Tibial nerve (tissue), 4 donors: Measurements from ENCODE around the gene HLCS. TPM values are rescaled to one million over a fixed set of nuclear protein-coding genes. Genes with fewer than 3 reads are reported as not detected.

Experiments used
- DNase-seq, 2 donors: peaks; one replicate each; pipeline ENCODE4 v3.0.0-alpha.2; 2019; ENCODE audit warnings: low spot score in 2 of 2
- H3K27ac ChIP-seq, 4 donors: fragments of 200-600 bp; sonication (generic) in 3 of 4; one replicate each; pipeline ENCODE4 v1.5.1; 2017 to 2019; ENCODE audit warnings: mild to moderate bottlenecking in 1 of 4
- H3K27me3 ChIP-seq, 2 donors: fragments of 200-600 bp; sonication (generic) in 1 of 2; one replicate each; pipeline versions ENCODE4 v1.5.1 to v1.6.0; 2017 to 2019
- H3K36me3 ChIP-seq, 3 donors: fragments of 200-600 bp; sonication (generic); one replicate each; pipeline ENCODE4 v1.5.1; 2018 to 2019
- H3K4me1 ChIP-seq, 4 donors: fragments of 200-600 bp; sonication (generic) in 3 of 4; one replicate each; pipeline ENCODE4 v1.5.1; 2017 to 2019
- H3K4me3 ChIP-seq, 4 donors: fragments of 200-600 bp; sonication (generic) in 3 of 4; one replicate each; pipeline ENCODE4 v1.5.1; 2017 to 2019; ENCODE audit warnings: mild to moderate bottlenecking in 1 of 4, moderate library complexity in 1 of 4
- H3K9me3 ChIP-seq, 4 donors: fragments of 200-600 bp; sonication (generic) in 3 of 4; one replicate each; pipeline ENCODE4 v1.5.1; 2017 to 2019
- CTCF ChIP-seq, 5 experiments: fragments of 200-600 bp in 3 of 5; fragments of 450-650 bp in 2 of 5; sonication (generic) in 3 of 5; IDR thresholded peaks; one replicate each; pipeline ENCODE4 v1.5.1; 2016 to 2019; ENCODE audit warnings: antibody characterized with exemption in 5 of 5, mild to moderate bottlenecking in 3 of 5, moderate library complexity in 2 of 5
- EP300 ChIP-seq, 2 donors: sonication (generic); formaldehyde crosslinking; IDR thresholded peaks; one replicate each; pipeline ENCODE4 v1.6.1; 2017; ENCODE audit warnings: antibody characterized with exemption in 2 of 2, mild to moderate bottlenecking in 1 of 2
- POLR2A ChIP-seq, 2 donors: fragments of 450-650 bp; IDR thresholded peaks; one replicate each; pipeline ENCODE4 v1.6.1; 2017; ENCODE audit warnings: antibody characterized with exemption in 2 of 2, mild to moderate bottlenecking in 2 of 2, moderate library complexity in 2 of 2
- WGBS, 2 donors: methylation state at CpG; one replicate each; pipeline ENCODE4 v1.1.5; 2018; 5-methylcytosine and 5-hydroxymethylcytosine counted together
- total RNA-seq, 4 donors: library from RNA; depleted of rRNA; stranded (reverse); fragments of >200 nt; gene quantifications; one replicate each; pipeline ENCODE4 v1.1.0, GENCODE V29; 2016

HLCS gene
- total RNA-seq, 4 donors from 2014 or later, result 14.4 to 19.0 (median 17.4) TPM

- Histone ChIP-seq H3K4me1 (peaks cover 0 to 22% (median 5%) of the 10 kb centered on the region in 4 donors), H3K36me3 (no peaks in the 10 kb centered on the region), H3K27me3 (no peaks in the 10 kb centered on the region), H3K9me3 (no peaks in the 10 kb centered on the region), H3K27ac (no peak overlapping the region), H3K4me3 (no peak overlapping the region)
- no peak for DNase-seq
- TF ChIP-seq EP300 (IDR thresholded peaks at IDR 0.05) (no peak), CTCF (IDR thresholded peaks at IDR 0.05) (no peak), POLR2A (IDR thresholded peaks at IDR 0.05) (no peak)
- 35 to 41% methylated on average over 5 of the region's 5 CpGs for WGBS, 2 donors
Measured at GRCh38 chr21:36773117-36773516, 193.4 kb downstream of the HLCS start.

- Histone ChIP-seq H3K4me3 (no peak overlapping the region), H3K9me3 (no peaks in the 10 kb centered on the region), H3K4me1 (peaks cover 0 to 23% (median 5%) of the 10 kb centered on the region in 4 donors), H3K36me3 (no peaks in the 10 kb centered on the region), H3K27me3 (no peaks in the 10 kb centered on the region), H3K27ac (peak overlapping the region; percentile 58 to 81 (median 69))
- WGBS, 2 donors, result 33 to 42% methylated on average over 8 of the region's 8 CpGs
- no peak for DNase-seq
- TF ChIP-seq POLR2A (IDR thresholded peaks at IDR 0.05), result no peak
- no peak for TF ChIP-seq CTCF (IDR thresholded peaks at IDR 0.05)
- no peak for TF ChIP-seq EP300 (IDR thresholded peaks at IDR 0.05)
Measured at GRCh38 chr21:36769051-36769839, 197.2 kb downstream of the HLCS start.

- TF ChIP-seq EP300 (IDR thresholded peaks at IDR 0.05) (peak in 1 of 2 donors; percentile 74), POLR2A (IDR thresholded peaks at IDR 0.05) (peak in 1 of 2 donors; percentile 26), CTCF (IDR thresholded peaks at IDR 0.05) (no peak)
- peak overlapping the region; percentile 58 to 81 (median 69) for H3K27ac ChIP-seq
- peaks cover 0 to 20% (median 5%) of the 10 kb centered on the region in 4 donors for H3K4me1 ChIP-seq
- WGBS, 2 donors, result 55 to 58% methylated on average over 13 of the region's 13 CpGs
- H3K36me3 ChIP-seq, result peaks cover 0 to under 1% (median 0%) of the 10 kb centered on the region in 3 donors
- H3K9me3 ChIP-seq, result no peaks in the 10 kb centered on the region
- no peak overlapping the region for H3K4me3 ChIP-seq
- DNase-seq, result no peak
- H3K27me3 ChIP-seq, result no peaks in the 10 kb centered on the region
Measured at GRCh38 chr21:36768496-36768895, 198.0 kb downstream of the HLCS start.

- no peak overlapping the region for H3K4me3 ChIP-seq
- DNase-seq, result no peak
- H3K4me1 ChIP-seq, result peaks cover 0 to 20% (median 5%) of the 10 kb centered on the region in 4 donors
- H3K9me3 ChIP-seq, result no peaks in the 10 kb centered on the region
- no peaks in the 10 kb centered on the region for H3K27me3 ChIP-seq
- peak overlapping the region in 3 of 4 donors; percentile 51 to 81 (median 79) for H3K27ac ChIP-seq
- H3K36me3 ChIP-seq, result peaks cover 0 to 6% (median 0%) of the 10 kb centered on the region in 3 donors
- TF ChIP-seq POLR2A (IDR thresholded peaks at IDR 0.05) (no peak), EP300 (IDR thresholded peaks at IDR 0.05) (no peak), CTCF (IDR thresholded peaks at IDR 0.05) (no peak)
- WGBS, 2 donors, result 92 to 95% methylated on average over 11 of the region's 11 CpGs
Measured at GRCh38 chr21:36767096-36767495, 199.4 kb downstream of the HLCS start.

GRCh38 chr21:36766511-36766910, 200.0 kb downstream of the HLCS start:
- DNase-seq, result no peak
- peaks cover 0 to 20% (median 5%) of the 10 kb centered on the region in 4 donors for H3K4me1 ChIP-seq
- TF ChIP-seq CTCF (IDR thresholded peaks at IDR 0.05) (no peak), EP300 (IDR thresholded peaks at IDR 0.05) (peak in 1 of 2 donors; percentile 20), POLR2A (IDR thresholded peaks at IDR 0.05) (no peak)
- H3K27me3 ChIP-seq, result no peaks in the 10 kb centered on the region
- WGBS, 2 donors, result 60 to 67% methylated on average over 6 of the region's 6 CpGs
- H3K9me3 ChIP-seq, result no peaks in the 10 kb centered on the region
- peak overlapping the region in 3 of 4 donors; percentile 51 to 81 (median 79) for H3K27ac ChIP-seq
- H3K4me3 ChIP-seq, result no peak overlapping the region
- H3K36me3 ChIP-seq, result peaks cover 0 to 6% (median 0%) of the 10 kb centered on the region in 3 donors
